HFFc6 (cell line): ENCODE results near the gene CDK14. TPM values are rescaled to one million over a fixed set of nuclear protein-coding genes. Genes with fewer than 3 reads are reported as not detected.

Source experiments
- DNase-seq: peaks from one replicate; pipeline ENCODE4 v3.0.0-alpha.2; 2018
- H3K27ac Mint-ChIP-seq: 2 replicates; pipeline ENCODE4 v1.8.0; 2020; ENCODE audit warnings: mild to moderate bottlenecking, mixed read lengths
- H3K27me3 Mint-ChIP-seq: 2 replicates; pipeline ENCODE4 v1.8.0; 2021; ENCODE audit warnings: mild to moderate bottlenecking, moderate library complexity, mixed read lengths; ENCODE audit not compliant: insufficient read depth
- H3K36me3 Mint-ChIP-seq: 2 replicates; pipeline ENCODE4 v1.8.0; 2021; ENCODE audit warnings: low read depth, mixed read lengths
- H3K4me1 Mint-ChIP-seq: 2 replicates; pipeline ENCODE4 v1.8.0; 2020; ENCODE audit warnings: low read depth, mixed read lengths
- H3K4me3 Mint-ChIP-seq: 2 replicates; pipeline ENCODE4 v1.8.0; 2020; ENCODE audit warnings: mild to moderate bottlenecking, moderate library complexity, mixed read lengths
- H3K9me3 Mint-ChIP-seq: 2 replicates; pipeline ENCODE4 v1.8.0; 2020; ENCODE audit warnings: mild to moderate bottlenecking, mixed read lengths
- CTCF ChIP-seq: fragments of 200-600 bp; sonication (generic); IDR thresholded peaks from 2 replicates; pipeline ENCODE4 v1.5.0; 2021; ENCODE audit warnings: antibody characterized with exemption, mild to moderate bottlenecking
- total RNA-seq, 6 experiments: library from RNA; stranded (reverse); fragmentation: NEBNext Ultra II Directional; extraction: Animal tissue kit (Norgen Biotek cat#: 25700); gene quantifications; 2 replicates in 1 of 6; 3 replicates in 5 of 6; pipeline ENCODE4 v1.2.3, GENCODE V29; 2021

The CDK14 gene
- total RNA-seq, 6 experiments from 2014 or later = 18.4 to 28.6 (median 27.2) TPM

- Mint-ChIP-seq H3K36me3 (peaks cover 27% of the 10 kb centered on the region), H3K4me3 (no peak overlapping the region), H3K27me3 (0 out of 2 replicates have a peak, but pooled peaks cover 2% of the 10 kb centered on the region), H3K4me1 (peaks cover 10% of the 10 kb centered on the region), H3K27ac (no peak overlapping the region), H3K9me3 (peaks cover 9% of the 10 kb centered on the region; the same call in 1 of the 2 replicates)
- TF ChIP-seq CTCF = no peak
- DNase-seq = no peak
Measured at GRCh38 chr7:90648107-90648506, 52.0 kb downstream of the CDK14 start.

GRCh38 chr7:90648834-90649233, 52.7 kb downstream of the CDK14 start:
- peaks cover 24% of the 10 kb centered on the region for H3K36me3 Mint-ChIP-seq
- TF ChIP-seq CTCF = no peak
- DNase-seq = no peak
- H3K9me3 Mint-ChIP-seq = peaks cover 7% of the 10 kb centered on the region; the same call in 1 of the 2 replicates
- H3K4me3 Mint-ChIP-seq = no peak overlapping the region
- 0 out of 2 replicates have a peak, but pooled peaks cover 2% of the 10 kb centered on the region for H3K27me3 Mint-ChIP-seq
- H3K4me1 Mint-ChIP-seq = peaks cover 17% of the 10 kb centered on the region
- H3K27ac Mint-ChIP-seq = no peak overlapping the region

- Mint-ChIP-seq H3K9me3 (no peaks in the 10 kb centered on the region), H3K4me1 (peaks cover 61% of the 10 kb centered on the region)
- no peak for DNase-seq
Measured at GRCh38 chr7:90654718-90655427, 58.8 kb downstream of the CDK14 start.

GRCh38 chr7:90655566-90655965, 59.4 kb downstream of the CDK14 start:
- H3K27ac Mint-ChIP-seq = peak overlapping the region; percentile 88
- H3K9me3 Mint-ChIP-seq = no peaks in the 10 kb centered on the region
- peaks cover 18% of the 10 kb centered on the region for H3K36me3 Mint-ChIP-seq
- peak overlapping the region; percentile 43; the same call in 1 of the 2 replicates for H3K4me3 Mint-ChIP-seq
- no peaks in the 10 kb centered on the region; the same call in 1 of the 2 replicates for H3K27me3 Mint-ChIP-seq
- peaks cover 61% of the 10 kb centered on the region for H3K4me1 Mint-ChIP-seq
- TF ChIP-seq CTCF = no peak
- DNase-seq = peak; percentile 85

More at GRCh38 chr7:90654718-90655427, 58.8 kb downstream of the CDK14 start:
- no peak for TF ChIP-seq CTCF
- Mint-ChIP-seq H3K36me3 (peaks cover 20% of the 10 kb centered on the region), H3K4me3 (peak overlapping the region; percentile 37), H3K27ac (peak overlapping the region; percentile 88), H3K27me3 (no peaks in the 10 kb centered on the region; the same call in 1 of the 2 replicates)

- no peak for TF ChIP-seq CTCF
- H3K27ac Mint-ChIP-seq = no peak overlapping the region
- H3K27me3 Mint-ChIP-seq = no peaks in the 10 kb centered on the region; the same call in 1 of the 2 replicates
- H3K9me3 Mint-ChIP-seq = no peaks in the 10 kb centered on the region
- peaks cover 12% of the 10 kb centered on the region for H3K36me3 Mint-ChIP-seq
- peaks cover 79% of the 10 kb centered on the region for H3K4me1 Mint-ChIP-seq
- no peak overlapping the region for H3K4me3 Mint-ChIP-seq
- no peak for DNase-seq
Measured at GRCh38 chr7:90657481-90657880, 61.4 kb downstream of the CDK14 start.
